NT2/D1 (cell line): ENCODE measurements around the gene NUP54.

Source experiments
- SUZ12 ChIP-seq: IDR thresholded peaks from 2 replicates; pipeline ENCODE4 v1.6.1; 2011; ENCODE audit not compliant: insufficient read length, insufficient read depth; ENCODE audit errors: extremely low read depth
- YY1 ChIP-seq: IDR thresholded peaks from 2 replicates; pipeline ENCODE4 v1.6.1; 2011; ENCODE audit not compliant: insufficient read length, insufficient read depth

DNA sequence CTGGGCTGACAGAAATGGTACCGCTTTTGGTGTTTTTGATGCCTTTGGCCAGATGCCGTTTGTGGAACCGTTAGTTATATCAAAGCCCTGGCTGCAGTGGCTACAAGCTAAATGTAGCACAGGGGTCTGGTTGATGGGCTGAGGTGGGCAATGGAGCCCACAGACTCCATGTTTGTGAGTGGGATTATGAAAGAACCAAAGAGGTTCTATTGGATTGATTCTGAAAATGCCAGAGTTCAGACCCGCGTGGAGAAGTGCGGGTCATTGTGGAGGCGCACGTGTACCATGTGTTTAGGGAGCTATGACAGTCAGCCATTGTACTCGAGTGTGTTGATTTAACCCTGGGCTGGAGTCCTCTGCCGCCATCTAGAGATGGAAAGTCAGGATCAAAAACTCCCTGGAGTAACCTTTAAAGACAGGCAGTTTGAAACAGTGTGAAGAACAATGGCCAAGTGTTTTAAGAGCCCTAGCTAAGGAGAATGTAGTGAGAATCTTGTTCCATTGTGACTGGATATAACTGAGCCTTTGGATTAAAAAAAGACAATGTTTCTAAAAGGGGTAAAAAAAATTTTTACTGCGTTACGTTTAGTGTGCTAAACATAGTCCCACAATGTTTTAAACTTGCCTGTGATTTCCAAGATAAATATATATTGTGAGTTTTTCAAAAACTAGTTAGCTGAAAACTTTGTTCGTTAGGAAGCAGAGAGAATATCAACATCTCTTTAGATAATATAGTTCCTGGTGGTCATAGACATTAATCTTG lies 61.0 kb downstream of the NUP54 start:
- TF ChIP-seq YY1 (no peak), SUZ12 (no peak)
